HCT116 (cell line): Measurements from ENCODE around the gene IRF9. TPM values are rescaled to one million over a fixed set of nuclear protein-coding genes. Genes with fewer than 3 reads are reported as not detected.

Experiments
- ATAC-seq: fragments of 200-7000 bp; cut with Tn5 transposase; 2 replicates; pipeline ENCODE4 v1.9.1; 2020; ENCODE audit warnings: mild to moderate bottlenecking, moderate library complexity
- BruUV-seq: library from RNA; stranded (reverse); fragments of 400-500 nt; replicated peaks from 2 replicates; lab custom pipeline; 2021; lab: Mats Ljungman, UMichigan
- CTCF ChIA-PET: fragments of 300-600 bp; sonication (Branson Sonifier 250); formaldehyde crosslinking; loops from one replicate; lab custom pipeline; 2021; ENCODE audit warnings: antibody characterized with exemption; lab: Charles Lee
- POLR2A ChIA-PET: fragments of 300-600, 350-600 bp; sonication (Branson Sonifier 250); formaldehyde crosslinking; loops from one replicate; lab custom pipeline; 2021; ENCODE audit warnings: antibody characterized with exemption; lab: Charles Lee
- RAD21 ChIA-PET, 2 experiments: fragments of 300-600 bp; sonication (Branson Sonifier 250); formaldehyde crosslinking; loops; one replicate each; lab custom pipeline; 2023; ENCODE audit warnings: low total read pairs in 2 of 2; ENCODE audit not compliant: uncharacterized antibody in 2 of 2, unreplicated experiment in 2 of 2, low non-redundant PET in 1 of 2; lab: Charles Lee
- DNase-seq: peaks from one replicate; pipeline ENCODE4 v3.0.0-alpha.2; 2010; ENCODE audit warnings: low read depth, low spot score
- H2AFZ ChIP-seq: fragments of 200-600 bp; shearing (Covaris generic), sonication (generic); 2 replicates; pipeline ENCODE4 v1.6.1; 2017; ENCODE audit warnings: low read depth, mixed run types, mixed read lengths, antibody characterized with exemption, low read length; ENCODE audit not compliant: poor library complexity, severe bottlenecking
- H3K27ac ChIP-seq: 2 replicates; pipeline ENCODE4 v1.5.1; 2012; ENCODE audit warnings: low read depth, low read length
- H3K27me3 ChIP-seq: fragments of 200-600 bp; sonication (generic); 2 replicates; pipeline ENCODE4 v1.6.1; 2016; ENCODE audit warnings: mixed run types, low read length, mixed read lengths; ENCODE audit not compliant: insufficient read depth
- H3K36me3 ChIP-seq, 2 experiments: fragments of 200-500 bp in 1 of 2; fragments of 200-600 bp in 1 of 2; sonication (Bioruptor generic) in 1 of 2; sonication (generic) in 1 of 2; 2 replicates each; pipeline versions ENCODE4 v1.5.1 to v1.6.1; 2014 to 2016; ENCODE audit warnings: low read length in 2 of 2, inconsistent platforms in 1 of 2, mixed read lengths in 1 of 2, mixed run types in 1 of 2; ENCODE audit not compliant: insufficient read depth in 2 of 2, control insufficient read depth in 1 of 2
- H3K4me1 ChIP-seq, 2 experiments: fragments of 200-600 bp in 1 of 2; sonication (generic) in 1 of 2; 2 replicates each; pipeline versions ENCODE4 v1.5.1 to v1.6.1; 2012 to 2017; ENCODE audit warnings: low read length in 2 of 2, inconsistent platforms in 1 of 2, mild to moderate bottlenecking in 1 of 2, mixed read lengths in 1 of 2, mixed run types in 1 of 2, moderate library complexity in 1 of 2; ENCODE audit not compliant: insufficient read depth in 2 of 2, control insufficient read depth in 1 of 2
- H3K4me2 ChIP-seq: fragments of 200-600 bp; sonication (generic); 2 replicates; pipeline ENCODE4 v1.6.1; 2017; ENCODE audit warnings: mixed run types, low read length, mixed read lengths
- H3K4me3 ChIP-seq, 2 experiments: fragments of 200-600 bp in 1 of 2; sonication (generic) in 1 of 2; replicated peaks in 1 of 2; 2 replicates each; pipeline ENCODE4 v1.5.1; 2011 to 2016; ENCODE audit warnings: low read length in 2 of 2, control low read depth in 1 of 2, low read depth in 1 of 2, mild to moderate bottlenecking in 1 of 2, mixed read lengths in 1 of 2, mixed run types in 1 of 2
- H3K79me2 ChIP-seq: fragments of 200-600 bp; sonication (generic); 2 replicates; pipeline ENCODE4 v1.6.1; 2017; ENCODE audit warnings: mild to moderate bottlenecking, mixed run types, low read length, moderate library complexity, mixed read lengths; ENCODE audit not compliant: insufficient read depth
- H3K9ac ChIP-seq: fragments of 200-600 bp; sonication (generic); 2 replicates; pipeline ENCODE4 v1.6.1; 2016; ENCODE audit warnings: low read length, mixed read lengths
- H3K9me2 ChIP-seq: fragments of 200-600 bp; sonication (generic), shearing (Covaris generic); 2 replicates; pipeline ENCODE4 v1.6.1; 2017; ENCODE audit warnings: mixed run types, mild to moderate bottlenecking, moderate library complexity; ENCODE audit not compliant: insufficient read depth
- H3K9me3 ChIP-seq, 2 experiments: fragments of 200-500 bp in 1 of 2; fragments of 200-600 bp in 1 of 2; sonication (Bioruptor generic) in 1 of 2; sonication (generic) in 1 of 2; 2 replicates each; pipeline ENCODE4 v1.6.1; 2014 to 2017; ENCODE audit warnings: low read length in 2 of 2, mixed read lengths in 2 of 2, inconsistent platforms in 1 of 2, low read depth in 1 of 2, mild to moderate bottlenecking in 1 of 2, mixed run types in 1 of 2, moderate library complexity in 1 of 2; ENCODE audit not compliant: control insufficient read depth in 1 of 2, insufficient read depth in 1 of 2
- H4K20me1 ChIP-seq: fragments of 200-600 bp; sonication (generic), shearing (Covaris generic); 2 replicates; pipeline ENCODE4 v1.6.1; 2017; ENCODE audit warnings: mixed run types, mild to moderate bottlenecking, moderate library complexity; ENCODE audit not compliant: insufficient read depth
- CEBPB ChIP-seq: IDR thresholded peaks from 2 replicates; pipeline ENCODE4 v1.6.1; 2012; ENCODE audit warnings: low read depth
- ELF1 ChIP-seq: IDR thresholded peaks from 2 replicates; pipeline ENCODE4 v1.6.1; 2012; ENCODE audit warnings: low read depth, borderline replicate concordance
- EZH2 ChIP-seq: fragments of 200-600 bp; sonication (generic); IDR thresholded peaks from 2 replicates; pipeline ENCODE4 v1.6.1; 2017; ENCODE audit warnings: antibody characterized with exemption, mixed run types
- EZH2phosphoT487 ChIP-seq: fragments of 200-600 bp; IDR thresholded peaks from 2 replicates; pipeline ENCODE4 v1.6.1; 2018; ENCODE audit warnings: antibody characterized with exemption, borderline replicate concordance
- POLR2A ChIP-seq: IDR thresholded peaks from 2 replicates; pipeline ENCODE4 v1.7.0; 2011; ENCODE audit warnings: borderline replicate concordance; ENCODE audit not compliant: insufficient read depth, insufficient read length; ENCODE audit errors: extremely low read depth
- POLR2AphosphoS5 ChIP-seq: IDR thresholded peaks from 2 replicates; pipeline ENCODE4 v1.6.1; 2011; ENCODE audit warnings: mild to moderate bottlenecking, low read depth, low read length, moderate library complexity
- RAD21 ChIP-seq: IDR thresholded peaks from 2 replicates; pipeline ENCODE4 v1.6.1; 2012; ENCODE audit warnings: low read depth, mild to moderate bottlenecking
- REST ChIP-seq: IDR thresholded peaks from 2 replicates; pipeline ENCODE4 v1.6.1; 2012; ENCODE audit warnings: low read depth
- SIN3A ChIP-seq: IDR thresholded peaks from 2 replicates; pipeline ENCODE4 v1.6.1; 2012; ENCODE audit warnings: low read depth
- SP1 ChIP-seq: IDR thresholded peaks from 2 replicates; pipeline ENCODE4 v1.6.1; 2012; ENCODE audit warnings: low read depth
- SRF ChIP-seq: IDR thresholded peaks from 2 replicates; pipeline ENCODE4 v1.6.1; 2012; ENCODE audit warnings: low read depth
- TCF7L2 ChIP-seq: IDR thresholded peaks from 2 replicates; pipeline ENCODE4 v1.7.0; 2011; ENCODE audit warnings: borderline replicate concordance, inconsistent platforms; ENCODE audit not compliant: insufficient read depth, insufficient read length; ENCODE audit errors: extremely low read depth
- YY1 ChIP-seq: IDR thresholded peaks from 2 replicates; pipeline ENCODE4 v1.6.1; 2011; ENCODE audit warnings: low read length, low read depth, moderate library complexity, mild to moderate bottlenecking; ENCODE audit not compliant: insufficient replicate concordance; ENCODE audit errors: extremely low read depth
- ZBTB33 ChIP-seq: IDR thresholded peaks from 2 replicates; pipeline ENCODE4 v1.6.1; 2011; ENCODE audit warnings: mild to moderate bottlenecking, low read length, moderate library complexity; ENCODE audit not compliant: insufficient replicate concordance; ENCODE audit errors: extremely low read depth
- ZFX ChIP-seq: fragments of 450-650 bp; IDR thresholded peaks from 2 replicates; pipeline ENCODE4 v1.6.1; 2017
- intact Hi-C: fragments of 100-400 bp; cut with micrococcal nuclease; formaldehyde crosslinking; loops from 2 replicates; pipeline ENCODE4 v1.10.0; 2022
- total RNA-seq: library from RNA; stranded (reverse); gene quantifications from one replicate; pipeline ENCODE4 v1.2.1, GENCODE V29; 2021; ENCODE audit not compliant: unreplicated experiment
- TF ChIP-seq, protein P1 (sequence below): IDR thresholded peaks from 2 replicates; pipeline ENCODE4 v1.6.1; 2012

IRF9 gene
- total RNA-seq, 1 experiment from 2014 or later, result 21.7 TPM

DNA sequence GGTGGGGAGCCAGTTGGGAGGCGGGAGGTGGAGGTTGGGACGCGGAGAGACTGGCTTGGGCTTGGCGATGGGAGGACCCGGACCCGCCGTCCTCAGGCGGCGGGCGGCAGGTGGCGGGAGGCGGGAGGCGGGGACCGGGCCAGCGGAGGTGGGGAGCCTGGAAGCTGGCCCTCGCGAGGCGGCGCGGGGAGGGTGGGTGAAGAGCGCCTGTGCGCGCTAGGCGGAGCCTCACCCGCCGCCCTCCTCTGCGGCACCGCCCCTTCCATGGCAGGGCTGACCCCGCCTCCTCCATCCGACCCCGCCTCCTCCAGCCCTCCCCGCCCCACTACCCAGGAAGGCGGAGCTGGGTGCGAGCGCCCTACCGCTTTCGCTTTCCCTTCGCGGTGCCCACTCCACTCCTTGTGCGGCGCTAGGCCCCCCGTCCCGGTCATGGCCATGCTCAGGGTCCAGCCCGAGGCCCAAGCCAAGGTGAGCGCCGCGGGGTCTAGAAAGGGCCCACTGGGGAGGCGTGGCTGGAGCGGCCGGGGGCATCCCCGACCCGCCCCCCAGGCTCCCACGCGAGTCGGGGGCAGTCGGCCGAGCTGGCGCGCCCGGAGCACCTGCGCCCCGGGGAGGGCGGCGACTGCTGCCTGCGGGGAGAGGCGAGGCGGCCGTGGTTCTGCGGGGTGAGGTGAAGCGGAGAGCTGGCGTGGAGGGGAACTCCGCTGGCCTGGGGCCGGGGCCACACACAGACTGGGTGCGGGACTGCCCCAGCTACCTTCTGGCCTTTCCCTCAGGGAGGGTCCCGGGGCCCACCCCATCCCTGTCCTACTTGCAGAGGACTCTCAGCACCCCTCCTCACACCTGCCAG, 25.0 kb upstream of the IRF9 start, which contains the start of gene PSME1:
Gene PSME1 (plus strand): TSS at position 361 of the 850 bp plus-strand sequence. CDS start 69 bp downstream, at position 430.
- H3K79me2 ChIP-seq, result peaks cover 39% of the 10 kb centered on the region
- peak within 1 kb of the TSS; percentile 89 for H3K9ac ChIP-seq
- H3K4me1 ChIP-seq, result peaks cover 20 to 38% of the 10 kb centered on the region in 2 experiments
- no peaks in the 10 kb centered on the region for H4K20me1 ChIP-seq
- no TSS peak for BruUV-seq
- no peak within 1 kb of the TSS for H2AFZ ChIP-seq
- TF ChIP-seq SIN3A, result no peak
- TF ChIP-seq SP1, result no peak
- TF ChIP-seq CEBPB, result no peak
- TF ChIP-seq RAD21, result no peak
- TF ChIP-seq ZBTB33, result no peak
- TF ChIP-seq REST, result no peak
- no peak for TF ChIP-seq TCF7L2
- TF ChIP-seq POLR2A, result peak; percentile 70
- TF ChIP-seq EZH2phosphoT487, result no peak
- peak; percentile 83 for TF ChIP-seq POLR2AphosphoS5
- TF ChIP-seq, protein P1, sequence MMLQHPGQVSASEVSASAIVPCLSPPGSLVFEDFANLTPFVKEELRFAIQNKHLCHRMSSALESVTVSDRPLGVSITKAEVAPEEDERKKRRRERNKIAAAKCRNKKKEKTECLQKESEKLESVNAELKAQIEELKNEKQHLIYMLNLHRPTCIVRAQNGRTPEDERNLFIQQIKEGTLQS, result no peak
- TF ChIP-seq SRF, result no peak
- TF ChIP-seq ELF1, result no peak
- no peak for TF ChIP-seq EZH2
- peak; percentile 15; the same call in 1 of the 2 replicates for TF ChIP-seq ZFX
- no peak for TF ChIP-seq YY1
- peak within 1 kb of the TSS; percentile 71 to 94 for H3K4me3 ChIP-seq
- POLR2A ChIA-PET, result interaction anchor here (0.8 to 3.5 kb wide), 9 partner anchors 9 to 106 kb away, joined by 3 to 32 read pairs (median 4); partner anchors contain the start of genes CHMP4A, DCAF11, IPO4 and NRL
- intact Hi-C loops, result no loop called here
- ATAC-seq (peak; percentile 92), DNase-seq (peak; percentile 71)
- peak within 1 kb of the TSS; percentile 96 for H3K27ac ChIP-seq
- no peaks in the 10 kb centered on the region for H3K27me3 ChIP-seq
- H3K9me2 ChIP-seq, result no peaks in the 10 kb centered on the region
- H3K36me3 ChIP-seq, result peaks cover 16 to 21% of the 10 kb centered on the region in 2 experiments
- no peaks in the 10 kb centered on the region for H3K9me3 ChIP-seq
- RAD21 ChIA-PET, result interaction anchor here in 1 of 2 experiments (1.2 to 1.5 kb wide), 2 partner anchors 11 to 22 kb away, joined by 4 to 5 read pairs; partner anchors contain the start of genes DCAF11 and NRL
- CTCF ChIA-PET, result interaction anchor here (0.9 to 1.4 kb wide), 6 partner anchors 11 to 78 kb away, joined by 3 to 7 read pairs (median 4); partner anchors contain the start of genes DCAF11 and IRF9
- H3K4me2 ChIP-seq, result peak within 1 kb of the TSS; percentile 85
